Measurements from ENCODE around the gene TMEM63C. TPM values are rescaled to one million over a fixed set of nuclear protein-coding genes. Genes with fewer than 3 reads are reported as not detected.

Gene TMEM63C
- polyA plus RNA-seq, 1 donor from 2014 or later: 11.1 TPM

DNA sequence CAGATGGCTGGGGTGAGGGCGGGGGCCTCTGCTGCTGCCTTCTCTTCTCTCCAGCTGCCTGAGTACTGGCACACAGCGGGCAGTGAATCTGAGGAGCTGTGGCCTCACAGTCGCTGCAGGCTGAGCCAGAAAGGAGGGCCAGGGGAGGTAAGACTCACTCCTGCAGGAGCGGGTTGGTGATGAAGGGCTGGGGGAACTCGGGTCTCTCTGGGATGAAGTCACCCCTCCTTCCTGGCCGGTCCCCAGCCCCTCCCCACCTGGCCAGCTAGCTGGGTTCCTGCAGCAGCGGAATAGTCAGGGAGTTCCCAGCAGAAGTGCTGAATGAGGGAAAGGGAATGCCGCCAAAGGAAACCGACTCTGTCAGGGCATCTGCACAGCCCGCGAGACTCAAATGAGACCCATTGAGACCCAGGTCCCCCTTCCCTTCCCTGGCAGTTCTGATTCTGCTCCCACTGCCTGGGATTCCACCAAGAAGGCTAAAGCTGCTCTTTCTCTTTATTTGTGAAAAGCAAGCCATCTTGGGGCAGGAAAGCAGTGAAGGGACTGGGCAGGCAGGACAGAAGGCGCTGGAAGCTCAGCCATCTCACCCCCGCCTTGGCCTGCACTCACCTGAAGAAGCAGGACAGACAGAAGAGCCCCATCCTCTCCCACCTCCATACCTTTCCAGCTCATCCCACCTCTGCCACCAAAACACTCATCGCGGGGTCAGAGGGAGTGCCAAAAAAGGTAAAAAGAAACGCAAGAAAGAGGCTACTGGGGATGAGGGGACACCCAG lies 84.2 kb downstream of the TMEM63C start:
- H4K20me1 ChIP-seq (ENCODE audit: insufficient read depth): no peaks in the 10 kb centered on the region
- no peaks in the 10 kb centered on the region for H3K9me2 ChIP-seq (ENCODE audit: insufficient read depth, low read length)
- H3K9me3 ChIP-seq (ENCODE audit: low read length): no peaks in the 10 kb centered on the region
- no peaks in the 10 kb centered on the region for H3F3A ChIP-seq (ENCODE audit: insufficient read depth, low read length, poor library complexity, severe bottlenecking)
- H3K27ac ChIP-seq (ENCODE audit: low read length): no peak overlapping the region
- peaks cover 32% of the 10 kb centered on the region for H3K27me3 ChIP-seq (ENCODE audit: insufficient read depth, low read depth, low read length)
- no peak overlapping the region for H3K4me2 ChIP-seq (ENCODE audit: low read length)
- H3K36me3 ChIP-seq (ENCODE audit: insufficient read depth, low read length): no peaks in the 10 kb centered on the region
- H3K79me2 ChIP-seq (replicated peaks; ENCODE audit: insufficient read depth, low read length): no peaks in the 10 kb centered on the region
- H2AFZ ChIP-seq (ENCODE audit: low read depth, low read length): no peak overlapping the region
- H3K9ac ChIP-seq (ENCODE audit: low read length): no peak overlapping the region
- TF ChIP-seq RAD21 (conservative IDR thresholded peaks at IDR 0.05) (no peak), MXI1 (conservative IDR thresholded peaks at IDR 0.05; ENCODE audit: poor library complexity, severe bottlenecking) (no peak), EP300 (conservative IDR thresholded peaks at IDR 0.05; ENCODE audit: poor library complexity, severe bottlenecking) (no peak), SMC3 (conservative IDR thresholded peaks at IDR 0.05; ENCODE audit: poor library complexity) (no peak), TAF1 (IDR thresholded peaks at IDR 0.05; ENCODE audit: low read depth) (no peak), EZH2 (IDR thresholded peaks at IDR 0.05; ENCODE audit: borderline replicate concordance, insufficient read depth, low read length, poor library complexity, severe bottlenecking) (no peak), POLR2AphosphoS5 (IDR thresholded peaks at IDR 0.05) (no peak)
- TF ChIP-seq, protein P1, sequence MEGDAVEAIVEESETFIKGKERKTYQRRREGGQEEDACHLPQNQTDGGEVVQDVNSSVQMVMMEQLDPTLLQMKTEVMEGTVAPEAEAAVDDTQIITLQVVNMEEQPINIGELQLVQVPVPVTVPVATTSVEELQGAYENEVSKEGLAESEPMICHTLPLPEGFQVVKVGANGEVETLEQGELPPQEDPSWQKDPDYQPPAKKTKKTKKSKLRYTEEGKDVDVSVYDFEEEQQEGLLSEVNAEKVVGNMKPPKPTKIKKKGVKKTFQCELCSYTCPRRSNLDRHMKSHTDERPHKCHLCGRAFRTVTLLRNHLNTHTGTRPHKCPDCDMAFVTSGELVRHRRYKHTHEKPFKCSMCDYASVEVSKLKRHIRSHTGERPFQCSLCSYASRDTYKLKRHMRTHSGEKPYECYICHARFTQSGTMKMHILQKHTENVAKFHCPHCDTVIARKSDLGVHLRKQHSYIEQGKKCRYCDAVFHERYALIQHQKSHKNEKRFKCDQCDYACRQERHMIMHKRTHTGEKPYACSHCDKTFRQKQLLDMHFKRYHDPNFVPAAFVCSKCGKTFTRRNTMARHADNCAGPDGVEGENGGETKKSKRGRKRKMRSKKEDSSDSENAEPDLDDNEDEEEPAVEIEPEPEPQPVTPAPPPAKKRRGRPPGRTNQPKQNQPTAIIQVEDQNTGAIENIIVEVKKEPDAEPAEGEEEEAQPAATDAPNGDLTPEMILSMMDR (IDR thresholded peaks at IDR 0.05; ENCODE audit: poor library complexity, severe bottlenecking): no peak
- TF ChIP-seq, protein P2, sequence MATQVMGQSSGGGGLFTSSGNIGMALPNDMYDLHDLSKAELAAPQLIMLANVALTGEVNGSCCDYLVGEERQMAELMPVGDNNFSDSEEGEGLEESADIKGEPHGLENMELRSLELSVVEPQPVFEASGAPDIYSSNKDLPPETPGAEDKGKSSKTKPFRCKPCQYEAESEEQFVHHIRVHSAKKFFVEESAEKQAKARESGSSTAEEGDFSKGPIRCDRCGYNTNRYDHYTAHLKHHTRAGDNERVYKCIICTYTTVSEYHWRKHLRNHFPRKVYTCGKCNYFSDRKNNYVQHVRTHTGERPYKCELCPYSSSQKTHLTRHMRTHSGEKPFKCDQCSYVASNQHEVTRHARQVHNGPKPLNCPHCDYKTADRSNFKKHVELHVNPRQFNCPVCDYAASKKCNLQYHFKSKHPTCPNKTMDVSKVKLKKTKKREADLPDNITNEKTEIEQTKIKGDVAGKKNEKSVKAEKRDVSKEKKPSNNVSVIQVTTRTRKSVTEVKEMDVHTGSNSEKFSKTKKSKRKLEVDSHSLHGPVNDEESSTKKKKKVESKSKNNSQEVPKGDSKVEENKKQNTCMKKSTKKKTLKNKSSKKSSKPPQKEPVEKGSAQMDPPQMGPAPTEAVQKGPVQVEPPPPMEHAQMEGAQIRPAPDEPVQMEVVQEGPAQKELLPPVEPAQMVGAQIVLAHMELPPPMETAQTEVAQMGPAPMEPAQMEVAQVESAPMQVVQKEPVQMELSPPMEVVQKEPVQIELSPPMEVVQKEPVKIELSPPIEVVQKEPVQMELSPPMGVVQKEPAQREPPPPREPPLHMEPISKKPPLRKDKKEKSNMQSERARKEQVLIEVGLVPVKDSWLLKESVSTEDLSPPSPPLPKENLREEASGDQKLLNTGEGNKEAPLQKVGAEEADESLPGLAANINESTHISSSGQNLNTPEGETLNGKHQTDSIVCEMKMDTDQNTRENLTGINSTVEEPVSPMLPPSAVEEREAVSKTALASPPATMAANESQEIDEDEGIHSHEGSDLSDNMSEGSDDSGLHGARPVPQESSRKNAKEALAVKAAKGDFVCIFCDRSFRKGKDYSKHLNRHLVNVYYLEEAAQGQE (IDR thresholded peaks at IDR 0.05; ENCODE audit: borderline replicate concordance): no peak
- no peak overlapping the region for H3K4me3 ChIP-seq (ENCODE audit: low read length)

DNA sequence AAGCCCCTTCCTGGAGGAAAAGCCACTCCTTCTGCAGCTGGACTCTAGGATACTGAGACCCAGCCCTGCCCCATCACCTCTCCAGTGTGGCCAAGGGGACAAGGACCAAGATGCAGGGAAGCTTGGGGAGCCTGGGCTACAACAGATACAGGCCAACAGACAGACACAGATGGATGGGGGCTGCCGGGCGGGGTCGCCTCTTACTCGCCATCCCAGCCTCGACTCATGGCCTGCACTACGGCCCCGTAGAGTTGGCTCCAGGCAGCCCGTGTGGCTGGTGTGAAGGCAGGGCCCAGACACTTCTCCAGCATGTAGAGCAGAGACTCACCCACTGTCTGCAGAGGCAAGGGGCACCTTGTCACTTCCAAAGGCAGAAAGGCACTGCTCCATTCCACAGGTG lies 84.7 kb downstream of the TMEM63C start:
- no peak overlapping the region for H3K9ac ChIP-seq (ENCODE audit: low read length)
- H3K4me2 ChIP-seq (ENCODE audit: low read length): no peak overlapping the region
- no peak for TF ChIP-seq EZH2 (IDR thresholded peaks at IDR 0.05; ENCODE audit: borderline replicate concordance, insufficient read depth, low read length, poor library complexity, severe bottlenecking)
- no peak for TF ChIP-seq SMC3 (conservative IDR thresholded peaks at IDR 0.05; ENCODE audit: poor library complexity)
- no peaks in the 10 kb centered on the region for H3F3A ChIP-seq (ENCODE audit: insufficient read depth, low read length, poor library complexity, severe bottlenecking)
- H2AFZ ChIP-seq (ENCODE audit: low read depth, low read length): no peak overlapping the region
- no peaks in the 10 kb centered on the region for H4K20me1 ChIP-seq (ENCODE audit: insufficient read depth)
- H3K79me2 ChIP-seq (replicated peaks; ENCODE audit: insufficient read depth, low read length): no peaks in the 10 kb centered on the region
- peaks cover 38% of the 10 kb centered on the region for H3K27me3 ChIP-seq (ENCODE audit: insufficient read depth, low read depth, low read length)
- H3K9me2 ChIP-seq (ENCODE audit: insufficient read depth, low read length): no peaks in the 10 kb centered on the region
- H3K36me3 ChIP-seq (ENCODE audit: insufficient read depth, low read length): no peaks in the 10 kb centered on the region
- no peak overlapping the region for H3K27ac ChIP-seq (ENCODE audit: low read length)
- no peak overlapping the region for H3K4me3 ChIP-seq (ENCODE audit: low read length)
- no peaks in the 10 kb centered on the region for H3K9me3 ChIP-seq (ENCODE audit: low read length)

All from neural cell (in vitro differentiated cells).